SKM-1 (cell line): ENCODE results near the gene RNPS1.

Source experiments
- DNase-seq: peaks from one replicate; lab custom pipeline; 2025; ENCODE audit not compliant: unreplicated experiment; lab: John Stamatoyannopoulos, UW

The RNPS1 gene

GRCh38 chr16:2236337-2237101 is 31.4 kb downstream of the RNPS1 start, which contains the start of gene DNASE1L2:
DNASE1L2 (plus strand) TSS chr16:2236444; CDS start chr16:2236817, 373 bp downstream.
- no peak for DNase-seq

GRCh38 chr16:2235695-2236336 is 32.1 kb downstream of the RNPS1 start:
- no peak for DNase-seq

- no peak for DNase-seq
Measured at GRCh38 chr16:2235234-2235651, 32.7 kb downstream of the RNPS1 start.

- no peak for DNase-seq
Measured at GRCh38 chr16:2234813-2235170, 33.1 kb downstream of the RNPS1 start.

- DNase-seq = no peak
Measured at GRCh38 chr16:2233872-2234812, 33.8 kb downstream of the RNPS1 start.

- DNase-seq = no peak
Measured at GRCh38 chr16:2233046-2233775, 34.7 kb downstream of the RNPS1 start.

GRCh38 chr16:2232094-2232990 is 35.6 kb downstream of the RNPS1 start:
- DNase-seq = no peak

- no peak for DNase-seq
Measured at GRCh38 chr16:2231016-2231931, 36.7 kb downstream of the RNPS1 start.

- no peak for DNase-seq
Measured at GRCh38 chr16:2230376-2230775, 37.5 kb downstream of the RNPS1 start.

GRCh38 chr16:2229632-2230250 is 38.2 kb downstream of the RNPS1 start:
- no peak for DNase-seq

- DNase-seq = no peak
Measured at GRCh38 chr16:2229091-2229490, 38.8 kb downstream of the RNPS1 start.

- no peak for DNase-seq
Measured at GRCh38 chr16:2228161-2228824, 39.6 kb downstream of the RNPS1 start.

GRCh38 chr16:2226918-2227317 is 41.0 kb downstream of the RNPS1 start:
- no peak for DNase-seq

GRCh38 chr16:2226245-2226793 is 41.6 kb downstream of the RNPS1 start:
- DNase-seq = no peak

- DNase-seq = no peak
Measured at GRCh38 chr16:2223942-2224486, 43.9 kb downstream of the RNPS1 start.

- peak; percentile 99 for DNase-seq
Measured at GRCh38 chr16:2223221-2223941, 44.5 kb downstream of the RNPS1 start, which contains the start of gene E4F1. E4F1 (plus strand) TSS chr16:2223591; CDS start chr16:2223614, 23 bp downstream.
